ENCODE measurements around the gene MUC22.

- TF ChIP-seq CTCF (conservative IDR thresholded peaks at IDR 0.05; ENCODE audit: low read depth, low read length) = no peak
- TF ChIP-seq POLR2A (IDR thresholded peaks at IDR 0.05; ENCODE audit: low read depth, low read length) = no peak
Observed at GRCh38 chr6:31009731-31010130, 543 bp upstream of the MUC22 start.

All from IMR-90 (cell line).